GM19397 (cell line): ENCODE results near the gene CRIP1.

Experiments used
- ATAC-seq: cut with Tn5 transposase; IDR thresholded peaks from one replicate; pipeline ENCODE4 v1.9.1; 2021; ENCODE audit warnings: mild to moderate bottlenecking, moderate library complexity; ENCODE audit not compliant: unreplicated experiment

CRIP1 gene

DNA sequence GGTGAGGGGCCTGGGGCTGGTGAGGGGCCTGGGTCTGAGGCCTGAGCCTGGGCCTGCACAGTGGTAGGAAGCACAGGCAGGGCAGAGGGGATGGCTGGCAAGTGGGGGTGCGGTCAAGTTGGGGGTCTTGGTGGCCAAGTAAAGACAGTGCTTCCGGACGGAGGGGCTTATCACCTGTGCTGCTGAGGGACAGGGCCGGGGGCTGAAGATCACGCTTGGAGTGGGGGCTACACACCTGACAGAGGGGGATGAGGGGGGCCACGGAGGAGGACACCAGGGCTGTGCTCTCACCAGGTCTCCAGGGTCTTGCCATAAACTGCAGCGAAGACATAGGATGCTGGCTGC is 16.6 kb downstream of the CRIP1 start:
- ATAC-seq, result no peak

DNA sequence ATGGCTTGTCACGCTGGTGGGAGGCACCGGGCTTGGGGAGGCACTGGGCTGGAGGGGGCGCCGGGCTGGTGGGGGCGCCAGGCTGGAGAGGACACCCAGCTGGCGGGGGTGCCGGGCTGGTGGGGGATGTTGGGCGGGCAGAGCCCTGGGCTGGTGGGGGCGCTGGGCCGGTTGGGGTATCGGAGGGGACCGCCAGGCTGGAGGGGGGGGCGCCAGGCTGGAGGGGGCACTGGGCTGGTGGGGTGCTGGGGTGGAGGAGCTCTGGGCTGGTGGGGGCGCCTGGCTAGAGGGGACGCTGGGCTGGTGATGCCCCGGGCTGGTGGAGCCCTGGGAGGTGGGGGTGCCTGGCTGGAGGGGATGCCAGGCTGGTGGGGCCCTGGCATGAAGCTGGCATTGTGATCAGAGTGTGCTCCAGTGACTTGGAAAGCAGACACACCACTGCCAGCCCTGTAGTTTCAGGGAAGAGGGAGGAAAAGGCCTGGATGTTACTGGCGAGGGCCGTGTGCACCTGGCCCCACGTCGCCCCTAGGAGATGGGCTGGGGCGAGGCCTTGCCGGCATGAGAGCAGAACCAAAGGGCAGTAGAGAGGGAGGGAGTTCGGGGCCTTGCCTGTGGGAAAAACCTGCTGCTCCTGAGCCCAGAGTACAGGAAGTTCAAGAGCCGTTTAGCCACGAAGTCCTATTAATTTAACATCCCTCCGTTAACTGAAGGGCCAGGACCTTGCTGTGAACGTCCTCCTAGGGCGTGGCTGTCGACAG is 17.4 kb downstream of the CRIP1 start:
- no peak for ATAC-seq

GRCh38 chr14:105505101-105505500 is 18.4 kb downstream of the CRIP1 start:
- ATAC-seq, result no peak

GRCh38 chr14:105507247-105507646 is 20.6 kb downstream of the CRIP1 start:
- ATAC-seq, result no peak

DNA sequence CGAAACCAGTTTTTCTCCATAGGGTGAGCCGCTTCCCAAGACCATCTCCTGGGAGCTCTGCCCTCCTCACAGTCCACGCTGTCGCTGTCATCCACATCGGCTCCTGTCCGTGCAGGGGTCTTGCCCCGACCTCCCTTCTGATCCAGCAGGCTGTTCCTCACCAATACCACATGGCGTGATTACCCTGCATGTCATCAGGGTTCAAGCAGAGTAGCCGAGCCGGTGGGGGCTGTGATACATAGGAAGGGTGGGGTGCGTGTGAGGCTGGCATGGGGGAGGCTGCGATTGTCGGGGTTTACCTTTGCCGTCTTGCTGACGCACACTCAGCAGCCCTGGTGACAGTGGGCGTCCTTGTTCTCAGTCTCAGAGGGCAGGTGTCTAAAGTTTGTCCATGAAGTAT is 21.4 kb downstream of the CRIP1 start:
- no peak for ATAC-seq

DNA sequence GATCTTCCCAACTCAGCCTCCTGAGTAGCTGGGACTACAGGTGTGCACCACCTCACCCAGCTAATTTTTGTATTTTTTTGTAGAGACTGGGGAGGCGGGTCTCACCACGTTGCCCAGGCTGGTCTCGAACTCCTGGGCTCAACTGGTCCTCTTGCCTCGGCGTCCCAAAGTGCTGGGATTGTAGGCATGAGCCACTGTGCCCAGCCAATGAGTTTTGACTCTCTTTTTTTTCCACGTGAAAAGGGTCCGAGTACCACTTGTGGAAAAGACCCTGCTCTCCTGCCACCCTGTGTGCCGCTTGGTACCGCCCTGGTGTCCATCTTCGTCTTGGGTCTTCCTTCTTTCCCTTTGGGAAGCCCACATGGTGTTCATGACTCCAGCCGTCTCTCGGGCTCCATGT is 21.9 kb downstream of the CRIP1 start:
- ATAC-seq, result no peak

DNA sequence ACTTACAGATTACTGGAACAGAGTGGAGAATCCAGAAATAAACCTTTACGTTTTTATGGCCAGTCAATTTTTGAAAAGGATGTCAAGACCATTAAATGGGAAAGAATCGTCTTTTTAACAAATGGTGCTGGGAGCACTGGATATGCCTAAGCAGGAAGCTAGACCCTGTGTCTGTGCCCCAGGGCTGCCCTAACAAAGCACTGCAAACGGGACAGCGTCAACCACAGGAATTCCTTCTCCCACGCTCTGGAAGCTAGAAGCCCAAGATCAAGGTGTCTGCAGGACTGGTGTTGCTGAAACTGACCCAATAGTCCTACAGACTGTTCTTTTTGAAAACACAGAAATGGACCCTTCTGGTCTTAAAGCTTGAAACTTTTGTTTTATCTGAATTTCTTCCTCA is 30.4 kb downstream of the CRIP1 start:
- no peak for ATAC-seq

DNA sequence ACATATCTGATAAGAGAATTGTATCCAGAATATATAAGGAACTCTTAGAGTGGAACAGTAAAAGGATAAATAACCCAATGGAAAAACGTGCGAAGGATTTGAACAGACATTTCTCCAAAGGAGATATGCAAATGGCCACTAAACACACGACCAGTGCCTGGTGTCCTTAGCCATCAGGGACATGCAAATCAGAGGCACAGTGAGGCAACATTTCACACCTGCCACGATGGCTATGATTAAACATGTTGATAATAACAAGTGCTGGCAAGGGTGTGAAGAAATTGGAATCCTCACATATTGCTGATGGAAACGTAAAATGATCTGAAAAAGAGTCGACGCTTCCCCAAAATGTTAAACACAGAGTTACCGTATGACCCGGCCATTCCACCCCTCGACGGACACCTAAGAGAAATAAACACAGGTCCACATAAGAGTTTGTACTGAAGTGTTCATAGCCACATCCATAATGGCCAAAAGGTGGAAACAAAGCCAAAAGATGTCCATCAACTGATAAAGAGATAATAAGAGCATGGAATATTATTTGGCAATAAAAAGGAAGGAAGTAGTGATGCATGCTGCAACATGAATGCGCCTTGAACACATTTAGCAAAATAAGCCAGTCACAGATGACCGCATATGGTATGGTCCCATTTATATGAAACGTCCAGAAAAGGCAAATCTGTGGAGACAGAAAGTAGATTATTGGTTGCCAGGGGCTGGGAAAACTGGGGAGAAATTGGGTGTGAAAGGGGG is 33.4 kb downstream of the CRIP1 start:
- no peak for ATAC-seq

DNA sequence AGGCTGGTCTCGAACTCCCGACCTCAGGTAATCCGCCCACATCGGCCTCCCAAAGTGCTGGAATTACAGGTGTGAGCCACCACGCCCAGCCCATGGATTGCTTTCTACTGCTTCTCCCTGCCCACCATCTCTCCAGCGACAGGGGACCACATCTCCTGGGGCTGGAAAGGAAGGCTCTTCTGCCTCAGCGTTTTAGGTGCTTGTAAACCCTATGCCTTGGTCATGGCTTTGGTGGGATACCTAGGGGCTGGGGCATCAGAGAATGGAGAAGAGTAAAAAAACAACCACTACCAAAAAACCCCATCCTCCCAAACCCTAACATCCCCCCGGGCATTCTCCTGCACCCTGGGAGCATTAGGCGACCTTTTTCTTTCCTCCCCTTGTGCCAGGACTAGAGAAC is 38.6 kb downstream of the CRIP1 start:
- ATAC-seq, result no peak

- ATAC-seq, result no peak
Observed at GRCh38 chr14:105525861-105526775, 39.4 kb downstream of the CRIP1 start, which contains the start of gene TMEM121. TSS of gene TMEM121 (plus strand) at chr14:105526583. CDS start at chr14:105528835, 2,252 bp downstream.

DNA sequence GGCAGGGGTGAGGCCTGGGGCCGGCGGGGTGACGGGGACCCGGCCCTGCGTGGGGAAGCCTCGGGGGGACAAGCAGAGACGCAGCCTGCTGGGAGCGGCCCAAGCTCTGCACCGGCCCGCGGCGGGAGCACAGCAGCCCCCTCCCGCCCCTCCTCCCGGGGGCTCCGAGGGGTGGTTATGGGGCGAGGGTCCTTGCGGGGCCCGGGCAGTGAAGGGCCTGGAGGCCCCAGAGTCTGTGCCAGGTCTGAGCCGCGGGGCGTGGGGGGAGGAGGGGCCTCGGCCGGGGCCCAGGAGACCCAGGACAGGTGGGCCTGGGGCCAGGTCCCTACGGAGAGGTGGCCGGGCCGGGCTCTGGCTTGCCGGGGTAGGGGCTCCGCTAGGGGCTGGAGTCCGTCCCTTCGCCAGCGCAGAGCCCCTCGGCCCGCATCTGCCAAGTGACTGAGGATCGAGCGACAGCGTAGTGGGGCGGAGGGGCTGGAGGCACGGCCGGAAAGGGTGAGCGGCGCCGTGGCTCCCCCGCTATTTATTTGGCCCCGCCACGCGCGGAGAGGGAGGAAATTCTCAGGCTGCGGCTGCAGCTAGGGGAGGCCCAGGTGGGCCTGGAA is 40.2 kb downstream of the CRIP1 start:
- no peak for ATAC-seq

DNA sequence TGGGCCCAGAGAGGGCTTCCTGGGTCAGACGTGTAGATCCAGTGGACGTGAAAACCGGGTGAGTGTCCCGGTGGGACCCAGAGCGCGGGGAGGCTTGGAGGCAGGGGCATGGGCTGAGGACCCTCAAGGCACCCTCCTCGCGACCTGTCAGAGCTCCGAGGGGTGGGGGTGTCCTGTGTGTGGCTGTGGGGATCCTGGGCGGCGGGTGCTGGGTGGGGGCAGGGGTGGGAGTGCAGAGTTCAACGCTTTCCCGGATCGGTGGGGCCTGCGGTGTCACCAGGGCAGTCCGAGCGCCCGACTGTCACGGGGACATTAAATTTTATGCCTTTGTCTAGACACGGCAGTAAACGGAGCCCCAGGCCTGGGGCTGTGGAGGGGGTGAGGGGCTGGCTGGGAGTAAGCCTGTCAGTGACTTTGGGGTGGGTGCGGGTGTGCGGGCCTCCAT is 40.7 kb downstream of the CRIP1 start:
- ATAC-seq, result no peak

GRCh38 chr14:105527826-105528585 is 41.3 kb downstream of the CRIP1 start:
- ATAC-seq, result no peak

DNA sequence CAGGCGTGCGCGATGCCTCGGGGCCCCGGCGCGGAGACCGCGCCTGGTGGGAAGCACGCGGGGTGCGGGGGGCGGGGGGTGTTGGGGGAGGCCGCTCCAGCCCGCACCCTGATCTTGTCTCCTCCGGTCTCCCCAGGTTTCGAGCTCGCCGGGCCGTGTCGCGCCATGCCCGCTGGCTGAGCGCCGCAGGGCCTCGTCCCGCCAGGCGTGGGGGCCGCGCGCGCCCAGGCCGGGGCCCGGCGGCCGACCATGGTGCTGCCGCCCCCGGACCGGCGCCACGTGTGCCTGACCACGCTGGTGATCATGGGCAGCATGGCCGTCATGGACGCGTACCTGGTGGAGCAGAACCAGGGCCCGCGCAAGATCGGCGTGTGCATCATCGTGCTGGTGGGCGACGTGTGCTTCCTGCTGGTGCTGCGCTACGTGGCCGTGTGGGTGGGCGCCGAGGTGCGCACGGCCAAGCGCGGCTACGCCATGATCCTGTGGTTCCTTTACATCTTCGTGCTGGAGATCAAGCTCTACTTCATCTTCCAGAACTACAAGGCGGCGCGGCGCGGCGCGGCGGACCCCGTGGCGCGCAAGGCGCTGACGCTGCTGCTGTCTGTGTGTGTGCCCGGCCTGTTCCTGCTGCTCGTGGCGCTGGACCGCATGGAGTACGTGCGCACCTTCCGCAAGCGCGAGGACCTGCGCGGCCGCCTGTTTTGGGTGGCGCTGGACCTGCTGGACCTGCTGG is 42.1 kb downstream of the CRIP1 start:
- ATAC-seq, result no peak

DNA sequence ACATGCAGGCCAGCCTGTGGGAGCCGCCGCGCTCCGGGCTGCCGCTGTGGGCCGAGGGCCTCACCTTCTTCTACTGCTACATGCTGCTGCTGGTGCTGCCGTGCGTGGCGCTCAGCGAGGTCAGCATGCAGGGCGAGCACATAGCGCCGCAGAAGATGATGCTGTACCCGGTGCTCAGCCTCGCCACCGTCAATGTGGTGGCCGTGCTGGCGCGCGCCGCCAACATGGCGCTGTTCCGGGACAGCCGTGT is 42.6 kb downstream of the CRIP1 start:
- ATAC-seq, result no peak

DNA sequence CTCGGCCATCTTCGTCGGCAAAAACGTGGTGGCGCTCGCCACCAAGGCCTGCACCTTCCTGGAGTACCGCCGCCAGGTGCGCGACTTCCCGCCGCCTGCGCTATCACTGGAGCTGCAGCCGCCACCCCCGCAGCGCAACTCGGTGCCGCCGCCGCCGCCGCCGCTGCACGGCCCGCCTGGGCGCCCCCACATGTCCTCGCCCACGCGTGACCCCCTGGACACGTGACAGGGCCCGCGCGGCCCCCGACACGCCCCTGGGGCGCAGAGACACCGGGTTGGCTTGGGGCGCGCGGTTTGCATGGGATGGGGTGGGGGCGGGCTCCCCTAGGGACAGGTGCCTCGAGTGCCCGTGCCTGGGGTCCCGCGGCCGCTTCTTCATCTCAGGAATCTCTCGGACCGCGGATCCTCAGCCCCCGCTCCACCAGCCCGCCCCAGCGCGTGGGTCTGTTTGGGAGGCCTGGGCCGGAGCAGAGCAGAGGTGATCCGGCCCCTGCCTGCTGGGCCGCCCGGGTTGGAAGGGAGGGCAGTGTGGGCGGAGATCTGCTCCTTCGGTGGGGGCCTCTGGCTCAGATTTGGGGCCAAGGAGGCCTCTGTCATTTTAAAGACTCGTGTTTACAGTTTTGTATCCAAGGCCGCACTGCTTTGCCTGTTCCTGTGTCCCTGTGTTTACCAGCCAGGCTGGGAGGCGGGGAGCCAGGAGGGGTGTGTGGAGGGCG is 43.0 kb downstream of the CRIP1 start:
- no peak for ATAC-seq

DNA sequence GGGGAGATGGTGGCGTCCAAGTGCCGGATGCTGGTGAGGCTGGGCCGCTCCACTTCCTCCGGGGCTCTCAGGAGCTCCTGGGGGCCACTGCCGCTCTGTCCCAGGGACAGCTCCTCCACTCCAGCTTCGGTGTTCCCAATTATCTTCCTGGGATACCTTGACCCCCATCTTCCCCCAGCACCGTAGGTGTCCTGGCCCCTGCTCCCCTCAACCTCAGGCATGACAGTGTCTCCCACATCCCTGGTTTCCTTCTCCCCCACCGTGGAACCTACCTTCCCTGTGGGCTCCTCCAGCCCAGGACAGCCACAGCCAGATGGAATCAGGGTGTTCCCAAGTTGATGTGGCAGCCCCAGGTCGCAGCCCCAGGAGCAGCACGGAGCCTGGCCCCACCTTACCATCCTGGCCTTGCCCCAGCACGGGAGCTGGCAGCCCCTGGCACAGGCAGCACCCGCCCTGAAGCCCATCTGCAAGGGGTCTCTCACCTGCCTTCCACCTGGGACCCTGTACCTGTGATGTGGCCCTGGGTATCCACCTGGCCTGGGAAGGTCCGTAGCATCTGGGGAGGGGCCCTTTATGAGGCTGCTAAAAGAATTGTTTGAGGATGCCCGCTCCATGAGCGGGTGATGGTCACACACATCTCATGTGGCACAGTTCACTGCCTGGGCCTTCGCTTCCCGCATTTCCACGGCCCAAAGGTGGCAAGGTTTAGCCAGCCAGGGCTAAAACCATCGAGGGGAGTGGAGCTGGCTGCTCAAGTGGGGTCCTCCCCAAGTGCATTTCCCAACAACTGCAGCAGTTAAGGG is 43.8 kb downstream of the CRIP1 start:
- ATAC-seq, result no peak
